Measurements from ENCODE around the gene GNAT1.

DNA sequence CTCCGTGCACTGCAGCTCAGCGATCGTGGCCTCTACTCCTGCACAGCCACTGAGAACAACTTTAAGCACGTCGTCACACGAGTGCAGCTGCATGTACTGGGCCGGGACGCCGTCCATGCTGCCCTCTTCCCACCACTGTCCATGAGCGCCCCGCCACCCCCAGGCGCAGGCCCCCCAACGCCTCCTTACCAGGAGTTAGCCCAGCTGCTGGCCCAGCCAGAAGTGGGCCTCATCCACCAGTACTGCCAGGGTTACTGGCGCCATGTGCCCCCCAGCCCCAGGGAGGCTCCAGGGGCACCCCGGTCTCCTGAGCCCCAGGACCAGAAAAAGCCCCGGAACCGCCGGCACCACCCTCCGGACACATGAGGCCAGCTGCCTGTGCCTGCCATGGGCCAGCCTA is 3.7 kb upstream of the GNAT1 start:
- TF ChIP-seq, protein P1, sequence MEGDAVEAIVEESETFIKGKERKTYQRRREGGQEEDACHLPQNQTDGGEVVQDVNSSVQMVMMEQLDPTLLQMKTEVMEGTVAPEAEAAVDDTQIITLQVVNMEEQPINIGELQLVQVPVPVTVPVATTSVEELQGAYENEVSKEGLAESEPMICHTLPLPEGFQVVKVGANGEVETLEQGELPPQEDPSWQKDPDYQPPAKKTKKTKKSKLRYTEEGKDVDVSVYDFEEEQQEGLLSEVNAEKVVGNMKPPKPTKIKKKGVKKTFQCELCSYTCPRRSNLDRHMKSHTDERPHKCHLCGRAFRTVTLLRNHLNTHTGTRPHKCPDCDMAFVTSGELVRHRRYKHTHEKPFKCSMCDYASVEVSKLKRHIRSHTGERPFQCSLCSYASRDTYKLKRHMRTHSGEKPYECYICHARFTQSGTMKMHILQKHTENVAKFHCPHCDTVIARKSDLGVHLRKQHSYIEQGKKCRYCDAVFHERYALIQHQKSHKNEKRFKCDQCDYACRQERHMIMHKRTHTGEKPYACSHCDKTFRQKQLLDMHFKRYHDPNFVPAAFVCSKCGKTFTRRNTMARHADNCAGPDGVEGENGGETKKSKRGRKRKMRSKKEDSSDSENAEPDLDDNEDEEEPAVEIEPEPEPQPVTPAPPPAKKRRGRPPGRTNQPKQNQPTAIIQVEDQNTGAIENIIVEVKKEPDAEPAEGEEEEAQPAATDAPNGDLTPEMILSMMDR (conservative IDR thresholded peaks at IDR 0.05): no peak
- no peak for TF ChIP-seq EZH2 (IDR thresholded peaks at IDR 0.05; ENCODE audit: low read depth)
